Amygdala (tissue), 56 donors: Measurements from ENCODE around the gene MLLT6.

Experiments used
- DNase-seq, 56 donors: peaks; one replicate each; lab custom pipeline; 2025; lab: John Stamatoyannopoulos, UW

MLLT6 gene

DNA sequence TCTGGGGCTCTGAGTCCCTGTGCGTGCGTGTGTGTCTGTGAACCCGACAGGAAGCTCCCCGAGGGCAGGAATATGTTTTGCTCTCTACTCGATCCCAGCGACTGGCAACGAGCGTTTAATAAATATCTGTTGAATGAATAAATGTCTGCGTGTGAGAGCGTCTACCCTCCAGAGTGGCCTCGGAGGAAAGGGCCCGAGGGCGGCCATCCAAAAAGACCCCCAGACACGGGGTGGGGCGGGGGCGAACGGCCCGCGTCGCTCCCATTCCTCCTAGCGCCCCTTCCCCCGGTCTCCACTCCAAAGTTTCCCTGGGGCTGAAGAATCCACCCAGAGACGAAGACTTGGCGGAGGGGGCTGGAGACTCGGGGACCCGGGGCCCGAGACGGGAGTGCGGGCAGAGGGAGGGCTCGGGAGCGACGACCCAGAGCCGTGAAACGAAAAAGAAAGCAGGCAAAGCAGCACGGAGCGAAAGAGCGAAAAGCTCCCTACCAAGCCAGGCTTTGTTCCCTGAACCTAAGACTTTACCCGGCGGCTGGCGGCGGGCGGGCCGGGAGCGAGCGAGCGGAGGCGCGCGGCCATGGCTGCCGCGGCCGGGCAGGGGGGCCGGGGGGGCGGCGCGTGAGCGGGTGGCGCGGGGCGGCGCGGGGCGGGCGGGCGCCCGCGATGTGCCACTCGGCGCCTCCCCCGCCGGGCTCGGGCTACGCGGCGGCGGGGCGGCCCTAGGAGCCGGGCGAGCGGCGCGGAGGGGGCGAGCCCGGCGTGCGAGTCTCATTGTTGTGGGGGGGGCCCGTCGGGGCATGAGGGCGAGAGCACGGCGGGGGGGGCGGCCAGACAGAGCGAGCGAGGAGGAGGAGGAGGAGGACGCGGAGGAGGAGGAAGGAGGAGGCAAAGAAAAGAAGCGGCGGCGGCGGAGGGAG, at the start of gene MLLT6:
MLLT6 (plus strand) TSS at position 668 of the 917 bp plus-strand sequence. CDS start 360 bp downstream, outside the sequence.
- peak in 51 of 56 donors; percentile 31 to 87 (median 68) for DNase-seq

DNA sequence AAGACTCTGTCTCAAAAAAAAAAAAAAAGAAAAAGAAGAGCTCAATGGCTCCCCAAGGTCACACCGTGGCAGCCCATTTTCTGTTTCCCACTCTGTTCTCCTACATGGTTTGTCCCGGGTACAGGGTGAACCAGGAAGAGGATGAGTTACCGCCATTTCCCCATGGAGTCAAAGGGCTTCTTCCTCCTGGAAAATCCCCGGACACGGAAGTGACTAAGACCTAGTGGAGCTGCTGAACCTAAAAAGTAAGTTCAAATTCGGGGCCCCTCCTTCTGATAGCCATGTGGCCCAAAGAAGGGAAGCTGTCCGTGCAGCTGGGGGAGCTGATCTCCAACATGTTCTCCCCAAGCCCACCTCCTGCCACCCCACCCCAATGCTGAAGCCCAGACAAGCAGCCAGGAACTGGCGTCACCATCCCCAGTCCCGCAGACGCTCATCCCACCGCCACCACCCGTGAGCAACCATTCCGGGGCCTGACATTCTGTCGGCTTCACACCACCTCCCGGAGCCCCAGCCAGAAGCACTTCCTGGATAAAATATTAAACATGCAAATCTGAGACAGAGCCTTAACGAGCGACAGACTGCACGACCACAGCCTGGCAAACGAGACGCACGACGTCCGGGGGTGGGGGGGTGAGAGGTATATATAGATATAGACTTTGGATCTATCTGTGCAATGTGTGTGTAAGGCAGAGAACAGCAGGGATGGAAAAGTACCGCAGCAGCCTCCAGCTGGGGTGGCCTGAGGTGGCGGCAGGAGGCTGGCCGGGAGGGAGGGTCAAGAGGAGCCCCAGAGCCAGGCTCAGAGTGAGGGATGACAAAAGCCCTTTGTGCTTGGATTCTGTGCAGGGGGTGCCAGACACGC, 47.9 kb upstream of the MLLT6 start:
- DNase-seq: peak in 46 of 56 donors; percentile 17 to 84 (median 56)

GRCh38 chr17:38657824-38658740, 47.0 kb upstream of the MLLT6 start:
- DNase-seq: peak in 1 of 56 donors; percentile 40

- peak in 24 of 56 donors; percentile 7 to 58 (median 28) for DNase-seq
Observed at GRCh38 chr17:38658741-38659345, 46.2 kb upstream of the MLLT6 start.

DNA sequence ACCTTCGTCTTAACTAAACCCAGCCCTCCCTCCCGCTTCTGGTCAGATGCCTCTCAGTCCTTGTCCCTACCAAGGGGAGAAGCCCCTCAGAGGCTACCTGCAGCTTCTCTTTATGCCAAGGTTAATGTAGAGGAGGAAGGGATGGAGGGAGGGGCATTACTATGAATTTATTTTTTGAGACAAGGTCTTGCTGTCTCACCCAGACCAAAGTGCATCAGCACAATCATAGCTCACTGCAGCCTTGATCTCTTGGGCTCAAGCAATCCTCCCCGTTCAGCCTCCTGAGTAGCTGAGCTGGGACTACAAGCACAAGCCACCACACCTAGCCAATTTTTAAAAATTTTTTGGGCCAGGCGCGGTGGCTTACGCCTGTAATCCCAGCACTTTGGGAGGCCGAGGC, 45.7 kb upstream of the MLLT6 start:
- no peak for DNase-seq

DNA sequence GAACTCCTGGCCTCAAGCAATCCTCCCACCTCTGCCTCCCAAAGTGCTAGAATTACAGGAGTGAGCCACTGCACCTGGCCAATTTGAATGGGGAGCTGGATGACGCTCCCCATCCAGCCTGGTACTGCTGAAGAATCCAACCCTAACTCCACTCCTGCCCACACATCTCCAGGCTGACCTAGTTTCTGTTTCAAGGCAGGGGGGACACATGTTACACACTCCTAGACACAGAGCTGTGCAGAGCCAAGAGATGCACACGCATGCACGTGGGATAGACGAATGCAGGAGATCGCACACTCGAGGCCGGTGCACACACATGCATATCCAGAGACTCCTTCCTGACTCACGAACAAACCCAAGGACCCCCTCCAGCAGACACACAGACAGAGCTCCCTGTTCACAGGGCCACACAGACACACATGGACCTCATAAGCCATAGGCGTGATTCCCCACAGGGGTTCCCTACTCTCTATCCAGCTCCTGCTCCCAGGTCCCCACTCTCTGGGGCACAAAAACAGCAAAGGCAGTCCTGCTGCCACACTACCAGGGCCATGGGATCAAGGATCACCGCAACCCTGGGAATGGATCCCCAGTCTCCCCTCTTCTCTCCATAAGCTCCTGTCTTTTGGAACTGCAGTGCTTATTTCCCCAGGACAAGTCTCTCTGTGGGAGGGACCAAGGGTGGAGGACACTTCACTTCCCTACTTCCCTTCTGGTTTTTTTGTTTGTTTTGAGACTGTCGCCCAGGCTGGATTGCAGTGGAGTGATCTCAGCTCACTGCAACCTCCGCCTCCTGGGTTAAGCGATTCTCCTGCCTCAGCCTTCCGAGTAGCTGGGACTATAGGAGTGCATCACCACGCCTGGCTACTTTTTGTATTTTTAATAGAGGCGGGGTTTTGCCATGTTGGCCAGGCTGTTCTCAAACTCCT, 44.7 kb upstream of the MLLT6 start:
- no peak for DNase-seq

- peak in 41 of 56 donors; percentile 12 to 80 (median 44) for DNase-seq
Observed at GRCh38 chr17:38663125-38663751, 41.8 kb upstream of the MLLT6 start.

DNA sequence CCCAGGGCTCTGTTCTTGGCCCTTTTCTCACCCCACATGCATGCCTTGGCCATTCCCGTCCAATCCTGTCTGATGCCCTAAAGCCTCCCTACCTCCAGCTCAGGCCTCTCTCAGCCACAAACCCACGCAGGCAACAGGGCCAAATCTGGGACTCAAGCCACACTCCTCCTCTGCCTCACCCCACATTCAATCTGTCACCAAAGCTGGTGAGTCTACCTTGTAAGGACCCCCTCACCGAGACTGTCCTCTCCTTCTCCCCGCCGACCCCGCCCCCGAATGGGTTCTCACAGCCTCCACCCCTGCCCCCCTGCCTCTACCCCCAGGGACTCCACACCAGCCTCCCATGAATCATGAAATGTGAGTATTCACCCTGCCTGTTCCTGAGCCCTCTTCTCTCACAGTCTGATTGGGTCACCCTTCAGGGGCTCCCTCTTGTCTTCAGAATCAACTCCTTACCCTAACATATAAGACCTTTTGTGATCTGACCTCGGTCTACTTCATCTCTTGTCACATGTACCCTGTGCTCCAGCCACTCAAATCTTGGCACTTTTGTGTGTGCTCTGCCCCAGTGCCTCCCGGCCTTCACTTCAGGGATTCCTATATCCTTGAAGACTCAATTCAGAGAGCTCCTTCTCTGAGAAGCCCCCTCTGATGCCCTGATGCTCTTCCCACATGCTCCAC, 41.0 kb upstream of the MLLT6 start:
- DNase-seq: no peak

- DNase-seq: peak in 46 of 56 donors; percentile 8 to 78 (median 36)
Observed at GRCh38 chr17:38667099-38667786, 37.8 kb upstream of the MLLT6 start.

GRCh38 chr17:38667787-38668122, 37.3 kb upstream of the MLLT6 start:
- no peak for DNase-seq

GRCh38 chr17:38669520-38669919, 35.6 kb upstream of the MLLT6 start:
- no peak for DNase-seq

DNA sequence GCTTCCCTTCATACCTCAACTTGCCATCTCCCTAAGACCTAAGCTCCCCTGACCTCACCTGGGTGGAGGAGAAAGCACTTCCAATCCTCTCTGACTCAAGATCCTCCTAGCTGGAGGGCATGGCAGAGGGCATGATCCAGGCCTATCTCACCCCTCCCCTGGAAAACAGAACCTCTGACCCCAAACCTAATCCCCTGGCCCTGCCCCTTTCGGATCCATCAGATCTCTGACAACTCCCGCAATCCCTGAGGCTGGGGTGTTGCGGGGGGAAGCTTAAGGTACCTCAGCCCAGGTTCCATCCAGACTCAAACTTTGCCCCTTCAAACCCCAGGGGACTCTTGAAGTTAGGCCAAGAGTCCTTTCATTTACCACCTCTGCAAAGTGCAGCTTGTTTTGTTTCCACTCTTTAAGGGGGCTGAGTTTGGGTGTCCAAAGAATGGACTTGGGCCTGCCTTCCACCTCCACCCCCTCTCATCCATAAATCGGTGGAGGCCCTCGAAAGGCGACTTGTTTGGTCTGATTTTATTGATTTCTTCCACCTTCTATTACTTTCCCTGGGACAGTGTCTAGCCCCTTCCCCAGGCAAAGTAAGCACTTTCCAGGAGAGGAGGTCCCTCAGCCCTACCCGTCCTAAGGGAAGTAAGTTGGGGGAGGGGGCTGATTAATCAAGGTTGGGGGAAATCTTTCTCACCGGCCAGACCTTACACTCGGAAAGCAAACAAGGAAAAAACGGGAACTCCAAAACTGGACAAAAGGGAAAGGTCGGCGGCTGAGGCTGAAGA, 32.9 kb upstream of the MLLT6 start:
- DNase-seq: no peak

DNA sequence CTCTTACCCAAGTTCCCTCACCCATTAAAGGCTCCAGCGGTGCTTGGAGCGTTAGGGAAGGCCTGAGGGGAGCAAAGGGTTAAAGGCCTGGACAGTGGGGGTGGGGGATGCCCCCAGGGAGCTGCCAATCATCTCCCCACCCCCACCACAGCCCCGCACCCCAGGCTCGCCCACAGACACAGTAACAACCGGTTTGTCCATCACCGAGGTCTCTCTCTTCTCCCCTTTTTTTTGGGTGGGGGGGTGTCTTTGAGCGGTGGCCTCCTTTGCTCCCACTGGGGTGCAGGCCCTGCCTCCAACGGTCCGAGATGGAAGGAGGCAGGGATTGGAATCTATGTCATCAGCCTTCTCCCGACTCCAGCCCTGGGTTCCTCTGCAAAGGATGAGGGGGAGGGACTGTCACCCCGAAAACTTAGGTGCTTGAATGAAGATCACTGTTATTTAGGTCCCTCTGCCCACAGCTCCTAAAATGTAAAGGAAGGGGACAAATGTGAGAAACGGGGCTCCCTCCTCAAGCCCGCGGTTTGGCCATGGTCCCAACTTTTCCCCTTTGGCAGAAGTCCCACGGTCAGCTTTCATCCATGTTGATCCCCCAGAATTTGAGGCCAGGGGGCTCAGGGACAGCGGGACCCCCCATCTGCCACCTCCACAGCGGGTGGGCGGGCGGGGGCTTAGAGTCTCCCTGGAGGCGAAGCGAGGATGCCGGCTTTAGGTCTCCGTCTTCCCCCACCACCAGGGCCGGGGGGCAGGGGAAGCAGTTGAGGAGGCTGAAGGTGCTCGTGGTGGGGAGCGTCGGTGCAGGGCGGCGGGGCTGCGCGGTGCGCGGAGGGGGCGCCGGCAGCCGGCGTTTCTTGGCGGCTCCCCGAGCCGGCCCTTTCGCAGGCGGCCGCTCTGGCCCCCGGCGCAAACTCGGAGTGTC, 32.0 kb upstream of the MLLT6 start:
- DNase-seq: no peak

DNA sequence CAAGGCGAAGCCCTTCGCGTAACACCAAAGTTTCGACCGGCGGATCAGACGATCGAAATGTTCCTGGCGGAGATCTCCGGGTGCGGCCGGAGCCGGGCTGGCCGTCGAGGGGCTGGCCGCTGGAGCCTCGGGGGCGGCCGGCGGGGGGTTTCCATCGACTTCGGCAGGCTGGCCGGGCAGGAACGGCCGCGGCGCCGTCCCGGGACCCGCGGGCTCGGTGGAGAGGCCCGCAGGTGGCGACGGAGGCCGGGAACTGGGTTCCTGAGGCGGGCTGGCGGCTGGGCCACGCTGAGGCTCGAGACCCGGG, 31.4 kb upstream of the MLLT6 start:
- peak in 2 of 56 donors; percentile 21 to 25 for DNase-seq
